Neuronal stem cell (in vitro differentiated cells): Measurements from ENCODE around the gene COX7A1.

Source experiments
- DNase-seq: peaks from one replicate; pipeline ENCODE4 v3.0.0-alpha.2; 2013; ENCODE audit warnings: low spot score
- H2AFZ ChIP-seq: one replicate; pipeline ENCODE4 v1.6.1; 2013; ENCODE audit warnings: mild to moderate bottlenecking, low read length, inconsistent platforms
- H2AK5ac ChIP-seq: 2 replicates; pipeline ENCODE4 v1.6.1; 2013; ENCODE audit warnings: low read depth, mild to moderate bottlenecking, inconsistent platforms, low read length, moderate library complexity, mixed read lengths
- H2BK120ac ChIP-seq: 2 replicates; pipeline ENCODE4 v1.6.1; 2013; ENCODE audit warnings: low read depth, mild to moderate bottlenecking, inconsistent platforms, low read length, moderate library complexity, mixed read lengths
- H2BK12ac ChIP-seq: one replicate; pipeline ENCODE4 v1.6.1; 2013; ENCODE audit warnings: low read length, inconsistent platforms
- H2BK15ac ChIP-seq: 2 replicates; pipeline ENCODE4 v1.6.1; 2013; ENCODE audit warnings: mild to moderate bottlenecking, low read length, inconsistent platforms, mixed read lengths
- H2BK5ac ChIP-seq: one replicate; pipeline ENCODE4 v1.6.1; 2013; ENCODE audit warnings: inconsistent platforms, mild to moderate bottlenecking, low read length, moderate library complexity
- H3K14ac ChIP-seq: one replicate; pipeline ENCODE4 v1.6.1; 2013; ENCODE audit warnings: low read length, inconsistent platforms
- H3K18ac ChIP-seq: 2 replicates; pipeline ENCODE4 v1.6.1; 2013; ENCODE audit warnings: low read length, inconsistent platforms
- H3K23ac ChIP-seq: 2 replicates; pipeline ENCODE4 v1.6.1; 2013; ENCODE audit warnings: low read depth, mild to moderate bottlenecking, mixed read lengths, low read length, inconsistent platforms; ENCODE audit not compliant: poor library complexity
- H3K27ac ChIP-seq: replicated peaks from 3 replicates; pipeline ENCODE4 v1.5.1; 2013; ENCODE audit warnings: low read length, inconsistent platforms
- H3K27me3 ChIP-seq, 3 experiments: 2 replicates each; pipeline ENCODE4 v1.6.1; 2013; ENCODE audit warnings: low read length in 3 of 3, mild to moderate bottlenecking in 2 of 3, inconsistent platforms in 1 of 3, low read depth in 1 of 3, mixed read lengths in 1 of 3, moderate library complexity in 1 of 3; ENCODE audit not compliant: control insufficient read depth in 3 of 3, insufficient read depth in 3 of 3
- H3K36me3 ChIP-seq, 2 donors: replicated peaks in 1 of 2; 2 replicates each; pipeline ENCODE4 v1.6.1; 2013; ENCODE audit warnings: low read length in 2 of 2; ENCODE audit not compliant: control insufficient read depth in 2 of 2, insufficient read depth in 2 of 2
- H3K4ac ChIP-seq: 2 replicates; pipeline ENCODE4 v1.6.1; 2013; ENCODE audit warnings: inconsistent platforms, mild to moderate bottlenecking, low read length, moderate library complexity
- H3K4me1 ChIP-seq, 2 donors: 1 replicate in 1 of 2; 2 replicates in 1 of 2; pipeline ENCODE4 v1.6.1; 2013; ENCODE audit warnings: low read length in 2 of 2, low read depth in 1 of 2; ENCODE audit not compliant: control insufficient read depth in 2 of 2, insufficient read depth in 1 of 2
- H3K4me2 ChIP-seq: one replicate; pipeline ENCODE4 v1.6.1; 2013; ENCODE audit warnings: mild to moderate bottlenecking, low read length, inconsistent platforms; ENCODE audit not compliant: insufficient read depth, poor library complexity, severe bottlenecking
- H3K4me3 ChIP-seq, 2 donors: 2 replicates each; pipeline ENCODE4 v1.5.1; 2013; ENCODE audit warnings: low read length in 2 of 2, mild to moderate bottlenecking in 2 of 2, inconsistent platforms in 1 of 2, moderate library complexity in 1 of 2
- H3K79me1 ChIP-seq: one replicate; pipeline ENCODE4 v1.6.1; 2013; ENCODE audit warnings: low read depth, mild to moderate bottlenecking, inconsistent platforms, low read length, moderate library complexity
- H3K9ac ChIP-seq: one replicate; pipeline ENCODE4 v1.6.1; 2013; ENCODE audit warnings: mild to moderate bottlenecking, low read depth, low read length, inconsistent platforms; ENCODE audit not compliant: poor library complexity
- H3K9me3 ChIP-seq, 2 donors: replicated peaks in 1 of 2; 2 replicates each; pipeline versions ENCODE3 to v1.6.1; 2013; ENCODE audit warnings: low read length in 2 of 2, mild to moderate bottlenecking in 2 of 2, inconsistent platforms in 1 of 2, low read depth in 1 of 2, mixed read lengths in 1 of 2, moderate library complexity in 1 of 2; ENCODE audit not compliant: control insufficient read depth in 2 of 2, insufficient read depth in 1 of 2
- H4K8ac ChIP-seq: one replicate; pipeline ENCODE4 v1.6.1; 2013; ENCODE audit warnings: low read depth, mild to moderate bottlenecking, inconsistent platforms, low read length, moderate library complexity
- H4K91ac ChIP-seq: one replicate; pipeline ENCODE4 v1.6.1; 2013; ENCODE audit warnings: low read length, low read depth, mild to moderate bottlenecking, inconsistent platforms; ENCODE audit not compliant: poor library complexity
- WGBS, 2 donors: extraction: QIAGEN DNeasy Blood & Tissue Kit; methylation state at CpG; one replicate each; pipeline ENCODE4 v1.1.7; 2013; ENCODE audit warnings: missing lambda C conversion rate in 2 of 2, mixed read lengths in 1 of 2; ENCODE audit not compliant: insufficient read length in 2 of 2, insufficient replicate concordance in 1 of 2; ENCODE audit errors: extremely low coverage in 2 of 2; 5-methylcytosine and 5-hydroxymethylcytosine counted together

COX7A1 gene

GRCh38 chr19:36160821-36161596, 8.8 kb upstream of the COX7A1 start:
- Histone ChIP-seq H3K18ac (no peak overlapping the region), H3K4me1 (peaks cover 0 to 5% of the 10 kb centered on the region in 2 donors), H4K91ac (no peak overlapping the region), H2BK5ac (no peak overlapping the region), H2BK12ac (no peak overlapping the region), H3K4ac (no peak overlapping the region), H2AFZ (no peak overlapping the region), H3K9ac (no peak overlapping the region), H3K23ac (no peak overlapping the region), H2BK15ac (no peak overlapping the region), H3K4me3 (no peak overlapping the region), H3K9me3 (peaks cover 0 to 1% of the 10 kb centered on the region in 2 donors), H3K14ac (no peak overlapping the region), H3K4me2 (no peak overlapping the region), H2BK120ac (no peak overlapping the region), H2AK5ac (no peak overlapping the region), H3K36me3 (peaks cover 3 to 11% of the 10 kb centered on the region in 2 donors), H4K8ac (no peak overlapping the region), H3K27ac (no peak overlapping the region), H3K79me1 (peaks cover 3% of the 10 kb centered on the region), H3K27me3 (no peaks in the 10 kb centered on the region)
- no CpG with 5 or more reads among the region's 7 CpGs for WGBS, 2 donors
- DNase-seq = no peak

DNA sequence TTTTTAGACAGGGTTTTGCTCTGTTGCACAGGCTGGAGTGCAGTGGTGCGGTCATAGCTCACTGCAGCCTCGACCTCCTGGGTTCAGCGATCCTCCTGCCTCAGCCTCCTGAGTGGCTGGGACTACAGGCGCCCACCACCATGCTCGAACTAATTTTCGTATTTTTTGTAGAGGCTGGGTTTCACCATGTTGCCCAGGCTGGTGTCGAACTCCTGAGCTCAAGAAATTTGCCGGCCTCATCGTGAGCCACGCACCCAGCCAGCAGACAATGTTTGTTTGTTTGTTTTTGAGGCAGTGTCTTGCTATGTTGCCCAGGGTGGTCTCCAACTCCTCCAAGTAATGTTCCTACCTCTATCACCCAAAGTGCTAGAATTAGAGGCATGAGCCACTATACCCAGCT, 879 bp upstream of the COX7A1 start:
- Histone ChIP-seq H3K18ac (no peak overlapping the region), H3K9me3 (no peaks in the 10 kb centered on the region), H3K4me1 (no peaks in the 10 kb centered on the region), H2BK120ac (no peak overlapping the region), H3K27ac (no peak overlapping the region), H4K91ac (no peak overlapping the region), H2AFZ (no peak overlapping the region), H3K4ac (no peak overlapping the region), H2BK5ac (no peak overlapping the region), H4K8ac (no peak overlapping the region), H3K9ac (no peak overlapping the region), H2BK12ac (no peak overlapping the region), H3K4me3 (no peak overlapping the region), H3K14ac (no peak overlapping the region), H3K23ac (no peak overlapping the region), H2AK5ac (no peak overlapping the region), H2BK15ac (no peak overlapping the region), H3K27me3 (no peaks in the 10 kb centered on the region), H3K79me1 (peaks cover 2% of the 10 kb centered on the region), H3K4me2 (no peak overlapping the region), H3K36me3 (peaks cover 23 to 38% of the 10 kb centered on the region in 2 donors)
- DNase-seq = no peak
- no CpG with 5 or more reads among the region's 10 CpGs for WGBS, 2 donors

DNA sequence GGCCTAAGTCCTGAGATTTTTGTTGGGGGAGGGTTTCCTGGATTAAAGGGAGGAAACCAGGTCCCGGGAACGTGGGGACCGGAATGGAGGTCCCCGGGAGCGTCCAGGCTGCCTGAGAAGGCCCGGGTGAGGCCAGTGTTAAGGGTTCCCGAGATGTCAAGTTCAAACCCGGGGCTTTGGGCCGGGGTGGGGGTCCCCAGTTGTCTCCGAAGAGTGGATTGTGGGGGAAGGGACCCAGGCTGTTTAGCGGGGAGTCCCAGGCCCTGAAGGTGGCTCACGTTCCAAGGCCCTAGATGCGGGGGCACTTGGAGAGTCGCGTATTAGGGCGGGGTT, 262 bp downstream of the COX7A1 start:
- no peaks in the 10 kb centered on the region for H3K4me1 ChIP-seq
- no peak overlapping the region for H2BK120ac ChIP-seq
- no peak overlapping the region for H3K4me3 ChIP-seq
- H3K9me3 ChIP-seq = no peaks in the 10 kb centered on the region
- H2BK12ac ChIP-seq = no peak overlapping the region
- no peak overlapping the region for H3K14ac ChIP-seq
- no CpG with 5 or more reads among the region's 16 CpGs for WGBS, 2 donors
- no peak overlapping the region for H2AK5ac ChIP-seq
- DNase-seq = no peak
- peaks cover 29 to 47% of the 10 kb centered on the region in 2 donors for H3K36me3 ChIP-seq
- no peak overlapping the region for H3K27ac ChIP-seq
- no peak overlapping the region for H3K4ac ChIP-seq
- H4K8ac ChIP-seq = no peak overlapping the region
- no peak overlapping the region for H3K4me2 ChIP-seq
- no peaks in the 10 kb centered on the region for H3K27me3 ChIP-seq
- no peak overlapping the region for H2BK15ac ChIP-seq
- no peak overlapping the region for H4K91ac ChIP-seq
- peaks cover 2% of the 10 kb centered on the region for H3K79me1 ChIP-seq
- no peak overlapping the region for H3K18ac ChIP-seq
- H2AFZ ChIP-seq = no peak overlapping the region
- H3K23ac ChIP-seq = peak overlapping the region; percentile 73
- no peak overlapping the region for H2BK5ac ChIP-seq
- H3K9ac ChIP-seq = no peak overlapping the region

DNA sequence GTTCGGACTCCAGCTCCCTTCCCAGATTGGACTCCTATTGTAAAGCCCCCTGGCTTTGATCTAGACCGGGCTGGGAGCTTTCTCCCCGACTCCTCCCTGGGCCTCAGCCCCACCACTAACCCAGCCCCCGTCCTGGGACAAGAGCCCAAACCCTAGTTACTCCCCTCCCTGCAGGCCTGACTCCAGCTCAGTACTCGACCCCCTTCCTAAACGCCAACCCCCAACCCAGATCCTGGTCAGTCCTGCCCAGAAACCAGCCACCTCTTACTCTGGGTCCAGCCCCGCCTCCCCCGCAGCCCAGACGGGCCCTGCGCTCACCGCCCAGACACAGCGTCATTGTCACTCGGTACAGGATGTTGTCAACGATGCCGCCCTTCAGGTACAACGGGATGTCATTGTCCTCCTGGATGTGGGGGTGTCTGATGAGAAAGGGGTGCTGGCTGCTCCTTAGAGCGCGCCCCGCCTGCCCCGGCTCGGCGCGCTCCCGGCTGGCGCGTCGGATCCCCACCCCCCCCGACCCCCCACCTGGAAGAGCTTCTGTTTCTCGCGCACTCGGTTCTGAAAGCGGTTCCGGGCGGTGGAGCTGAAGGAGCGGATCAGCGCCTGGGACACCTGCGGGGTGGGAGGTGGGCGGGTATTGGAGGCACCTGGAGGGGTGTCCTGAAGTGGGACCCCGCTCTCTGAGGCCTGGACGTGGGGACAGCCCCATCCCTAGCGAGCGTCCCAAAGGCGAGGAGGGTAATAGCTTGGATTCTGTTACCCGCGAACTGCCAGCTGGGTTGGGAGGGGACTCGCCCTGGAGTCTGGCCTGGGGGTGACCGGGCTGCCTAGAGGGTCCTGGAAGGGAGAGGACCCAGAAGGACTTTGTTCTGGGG, 866 bp downstream of the COX7A1 start:
- Histone ChIP-seq H2BK15ac (no peak overlapping the region), H2AFZ (no peak overlapping the region), H2BK120ac (no peak overlapping the region), H3K4me2 (no peak overlapping the region), H3K79me1 (peaks cover 2% of the 10 kb centered on the region), H2BK12ac (peak overlapping the region; percentile 41), H3K18ac (peak overlapping the region; percentile 28), H3K23ac (peak overlapping the region; percentile 96), H4K91ac (no peak overlapping the region), H3K4me1 (no peaks in the 10 kb centered on the region), H3K27me3 (no peaks in the 10 kb centered on the region), H4K8ac (peak overlapping the region; percentile 99), H3K9ac (no peak overlapping the region), H3K14ac (no peak overlapping the region), H3K27ac (no peak overlapping the region), H3K36me3 (peaks cover 35 to 53% of the 10 kb centered on the region in 2 donors), H3K4ac (no peak overlapping the region), H3K9me3 (peaks cover 0 to 2% of the 10 kb centered on the region in 2 donors), H2BK5ac (no peak overlapping the region), H3K4me3 (peak overlapping the region in 1 of 2 donors; percentile 6), H2AK5ac (no peak overlapping the region)
- no CpG with 5 or more reads among the region's 47 CpGs for WGBS, 2 donors
- no peak for DNase-seq
